ENCODE data around the gene SLC22A17.

The SLC22A17 gene

DNA sequence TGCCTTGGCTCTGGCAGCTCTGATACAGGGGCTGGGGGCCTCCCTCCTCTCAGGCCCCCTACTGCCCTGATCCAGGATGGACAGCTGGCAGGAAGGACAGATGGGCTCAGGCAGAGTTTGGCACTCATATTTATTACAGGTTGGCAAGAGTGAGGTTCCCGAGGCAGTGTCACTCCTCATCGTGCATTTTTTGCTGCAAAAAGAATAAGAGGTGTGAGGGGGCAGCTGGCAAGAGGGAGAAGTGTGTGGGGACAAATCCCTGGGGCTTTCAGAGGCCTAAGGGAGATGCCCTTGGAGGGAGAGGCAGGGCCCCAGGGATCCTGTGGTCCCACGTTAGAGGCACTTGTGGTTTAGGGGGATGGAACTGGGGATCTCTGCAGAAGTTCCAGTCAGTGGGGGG is 29.2 kb upstream of the SLC22A17 start:
- no peak for DNase-seq (ENCODE audit: low spot score)

DNA sequence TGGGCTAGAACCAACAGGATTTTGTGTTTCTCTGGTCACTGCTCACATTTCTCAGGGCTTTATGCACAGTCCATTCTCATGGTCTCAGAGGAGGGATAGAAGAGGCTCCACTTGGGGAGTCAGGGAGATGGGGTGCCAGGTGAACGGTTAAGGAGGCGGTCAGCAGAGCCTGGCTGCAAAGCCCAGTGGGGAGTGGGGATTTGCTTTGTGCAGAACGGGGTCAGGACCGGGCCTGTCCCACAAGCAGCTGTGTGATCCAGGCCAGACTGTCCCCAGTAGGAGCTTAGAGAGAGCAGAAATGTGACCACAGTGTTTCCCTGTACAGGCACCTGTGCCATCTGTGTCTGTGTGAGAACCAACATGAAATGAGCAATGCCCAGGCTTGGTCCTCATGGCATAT is 28.3 kb upstream of the SLC22A17 start:
- DNase-seq (ENCODE audit: low spot score), result no peak

DNA sequence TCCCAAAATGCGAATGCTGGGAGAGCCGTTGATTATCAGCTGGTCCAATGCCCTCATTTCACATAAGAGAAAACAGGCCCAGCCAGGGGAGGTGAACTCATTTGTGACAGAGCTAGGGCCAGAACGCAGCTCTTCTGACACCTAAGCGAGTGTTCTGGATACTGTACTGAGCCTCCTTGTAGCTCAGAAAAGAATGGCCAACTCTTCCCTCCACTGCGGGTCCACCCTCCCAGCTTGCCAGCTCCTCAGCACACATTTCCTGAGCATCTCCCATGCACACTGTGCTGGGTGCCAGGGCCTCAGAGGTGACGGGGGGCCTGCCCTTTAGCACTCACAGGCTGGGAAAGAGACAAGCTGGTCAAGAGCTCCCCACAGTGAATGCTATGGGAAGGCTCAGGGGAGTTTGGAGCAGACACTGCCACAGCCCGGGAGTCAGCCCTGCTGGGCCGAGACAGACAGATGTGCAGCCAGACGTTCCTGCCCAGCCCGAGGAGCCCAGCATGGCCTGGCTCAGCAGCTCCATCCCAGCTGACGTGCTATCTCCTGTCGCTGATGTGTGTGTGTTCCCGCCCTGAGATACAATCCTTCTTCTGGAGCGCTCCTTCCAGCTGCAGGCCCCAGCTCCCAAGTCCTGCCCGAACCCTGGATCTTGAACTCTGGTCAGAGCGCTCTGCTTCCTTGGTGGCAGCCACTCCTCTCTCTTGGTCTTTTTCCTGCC is 27.7 kb upstream of the SLC22A17 start:
- DNase-seq (ENCODE audit: low spot score), result no peak

DNA sequence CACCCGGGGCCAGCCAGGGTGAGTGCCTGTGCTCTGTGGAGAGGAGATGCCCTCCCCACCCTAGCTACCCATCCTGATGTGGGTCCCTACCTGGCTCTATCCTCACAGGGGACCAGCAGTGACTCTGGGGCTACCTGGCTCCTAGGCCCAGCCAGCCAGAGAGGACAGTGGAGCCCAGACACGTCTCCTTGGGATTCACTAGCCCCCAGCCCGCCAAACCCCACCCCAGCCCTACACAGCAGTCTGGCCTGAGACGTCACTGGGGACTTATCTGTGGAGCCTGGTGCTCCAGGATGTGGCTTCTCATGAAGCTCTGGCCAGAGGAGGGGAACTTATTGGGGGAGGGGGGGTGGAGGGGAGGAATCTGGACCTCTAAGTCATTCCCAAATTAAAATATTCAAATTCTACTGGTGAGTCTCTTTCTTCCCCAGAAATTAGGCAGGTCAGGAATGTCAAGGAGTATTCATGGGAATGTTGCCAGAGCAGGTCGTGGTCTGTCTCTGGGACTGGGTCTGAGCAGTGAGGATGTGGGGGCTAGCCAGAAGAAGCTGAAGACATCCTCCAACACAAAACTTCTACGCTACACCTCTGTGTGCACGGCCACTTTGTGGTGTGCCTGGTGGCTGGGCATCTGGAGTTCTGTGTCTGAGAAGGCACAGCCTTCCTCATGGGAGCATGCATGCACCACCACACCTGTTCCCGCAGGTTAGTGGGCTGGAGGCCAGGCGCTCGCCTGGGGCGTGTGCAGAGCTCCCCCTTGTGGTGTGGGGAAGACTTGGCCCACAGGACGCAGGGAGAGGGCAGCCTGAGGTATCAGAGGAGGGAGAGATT is 26.9 kb upstream of the SLC22A17 start:
- peak; percentile 20 for DNase-seq (ENCODE audit: low spot score)

DNA sequence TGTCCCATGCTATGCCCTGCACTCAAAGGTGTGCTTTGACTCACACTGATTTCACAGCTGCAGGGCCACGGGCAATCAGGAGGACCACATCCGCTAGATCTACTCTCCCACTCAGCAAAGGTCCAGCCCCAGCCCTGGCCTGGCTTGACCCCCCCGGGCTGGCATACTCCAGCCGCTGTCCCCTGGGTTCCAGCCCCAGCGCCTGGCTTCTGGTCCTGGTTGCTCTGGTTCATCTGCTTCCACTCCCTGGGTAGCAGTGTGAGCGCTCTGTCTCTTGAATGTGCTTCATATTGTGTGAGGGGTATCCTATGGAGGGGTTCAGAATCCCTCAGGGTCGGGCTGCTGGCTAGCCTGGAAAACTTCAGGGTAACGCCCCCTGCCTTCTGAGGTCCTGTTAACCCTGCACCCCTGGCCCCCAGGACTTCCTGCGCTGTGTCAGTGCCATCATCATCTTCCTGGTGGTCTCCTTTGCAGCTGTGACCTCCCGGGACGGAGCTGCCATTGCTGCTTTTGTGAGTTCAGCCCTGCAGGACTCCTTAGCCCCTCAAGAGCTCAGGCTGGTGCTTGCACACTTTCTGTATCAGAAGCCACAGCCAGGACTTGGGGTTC is 26.0 kb upstream of the SLC22A17 start:
- DNase-seq (ENCODE audit: low spot score), result no peak

DNA sequence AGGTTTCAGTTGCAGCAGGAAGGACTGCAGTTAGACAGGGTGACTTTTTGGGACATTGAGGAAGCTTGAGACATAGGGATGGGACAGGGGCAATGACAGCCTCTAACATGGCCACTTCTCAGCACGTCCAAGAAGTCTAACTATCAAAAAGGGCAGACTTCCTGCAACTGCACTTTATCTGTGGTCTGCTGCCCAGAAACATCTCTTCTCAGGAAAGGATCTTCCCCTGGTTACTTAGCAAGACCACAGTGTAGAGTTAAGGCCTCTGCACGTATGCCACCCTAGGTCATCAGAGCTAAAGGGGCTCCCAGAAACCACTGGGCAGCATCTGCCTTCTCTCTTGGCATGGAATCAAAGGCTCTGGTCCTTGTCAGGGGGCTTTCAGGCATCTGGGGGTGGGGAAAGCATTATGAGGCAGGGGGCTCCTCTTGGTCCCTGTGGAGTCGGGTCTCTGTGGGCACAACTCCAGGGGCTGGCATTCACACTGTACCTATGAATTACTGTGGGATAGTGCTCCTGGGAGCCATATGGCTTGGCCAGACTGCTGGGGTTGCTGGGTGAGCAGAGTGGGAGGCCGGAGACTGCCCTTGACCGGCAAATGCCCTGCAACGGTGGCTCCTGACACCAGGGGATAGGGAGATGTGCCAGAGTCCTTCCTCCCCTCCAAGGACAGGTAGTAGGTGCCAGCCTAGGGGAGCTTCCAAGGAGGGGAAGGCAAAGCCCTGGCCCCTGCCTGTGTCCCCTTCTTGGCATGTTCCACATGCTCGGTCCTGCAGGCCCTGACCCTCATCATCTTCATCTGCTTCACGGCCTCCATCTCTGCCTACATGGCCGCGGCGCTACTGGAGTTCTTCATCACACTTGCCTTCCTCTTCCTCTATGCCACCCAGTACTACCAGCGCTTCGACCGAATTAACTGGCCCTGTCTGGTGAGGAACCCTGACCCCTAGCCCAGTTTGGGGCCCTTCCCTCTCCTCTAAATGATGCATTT is 25.2 kb upstream of the SLC22A17 start:
- DNase-seq (ENCODE audit: low spot score), result no peak

DNA sequence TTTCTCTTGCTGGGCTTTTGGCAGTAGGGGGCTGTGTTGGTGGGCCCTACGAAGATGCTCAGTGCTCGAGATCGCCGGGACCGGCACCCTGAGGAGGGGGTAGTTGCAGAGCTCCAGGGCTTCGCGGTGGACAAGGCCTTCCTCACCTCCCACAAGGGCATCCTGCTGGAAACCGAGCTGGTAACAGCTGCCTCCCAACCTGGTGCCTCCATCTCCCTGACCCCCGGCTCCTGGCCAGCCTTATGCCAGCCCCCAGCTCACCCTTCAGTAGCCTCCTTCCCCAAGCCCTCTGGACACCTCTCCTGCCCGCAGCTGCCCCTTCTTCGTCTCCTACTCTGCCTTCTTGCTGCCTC is 24.5 kb upstream of the SLC22A17 start:
- DNase-seq (ENCODE audit: low spot score), result no peak

DNA sequence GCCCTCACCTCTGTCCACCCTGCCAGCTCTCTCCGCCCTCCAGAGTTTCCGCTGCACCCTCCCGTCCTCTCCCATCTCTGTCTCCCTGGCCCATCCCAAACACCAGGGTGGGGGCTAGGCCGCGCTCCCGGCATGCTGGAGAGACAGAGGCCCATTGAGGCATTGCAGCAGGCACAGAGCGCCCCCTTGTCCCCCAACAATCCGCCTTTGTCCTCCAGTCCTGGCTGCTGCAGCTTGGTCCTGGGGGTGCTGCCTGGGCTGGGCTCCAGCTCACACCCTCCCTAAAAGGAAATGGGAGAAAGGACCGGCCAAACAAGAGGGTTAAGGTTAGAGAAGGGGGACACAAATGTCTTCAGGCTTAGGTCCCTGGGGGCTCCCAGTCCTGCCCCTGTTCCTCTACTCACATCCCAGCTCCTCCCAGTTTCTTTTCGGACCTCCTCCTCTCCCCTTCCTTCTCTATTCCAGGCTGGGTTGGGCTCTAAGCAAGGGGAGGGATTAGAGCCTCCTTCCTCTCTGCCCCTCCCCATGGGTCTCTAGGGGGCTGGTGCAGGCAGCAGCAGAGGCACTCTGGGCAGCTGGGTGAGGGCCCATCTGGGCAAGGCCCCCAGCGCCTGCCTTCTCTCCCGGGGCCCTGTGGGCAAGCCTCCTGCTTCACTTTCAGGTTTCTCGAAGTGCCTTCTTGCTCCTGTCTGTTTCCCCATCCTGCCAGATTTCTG is 24.0 kb upstream of the SLC22A17 start, which contains the start of gene CMTM5:
CMTM5 (plus strand) TSS at position 565 of the 716 bp plus-strand sequence. CDS start 206 bp downstream, outside the sequence.
- DNase-seq (ENCODE audit: low spot score), result no peak

DNA sequence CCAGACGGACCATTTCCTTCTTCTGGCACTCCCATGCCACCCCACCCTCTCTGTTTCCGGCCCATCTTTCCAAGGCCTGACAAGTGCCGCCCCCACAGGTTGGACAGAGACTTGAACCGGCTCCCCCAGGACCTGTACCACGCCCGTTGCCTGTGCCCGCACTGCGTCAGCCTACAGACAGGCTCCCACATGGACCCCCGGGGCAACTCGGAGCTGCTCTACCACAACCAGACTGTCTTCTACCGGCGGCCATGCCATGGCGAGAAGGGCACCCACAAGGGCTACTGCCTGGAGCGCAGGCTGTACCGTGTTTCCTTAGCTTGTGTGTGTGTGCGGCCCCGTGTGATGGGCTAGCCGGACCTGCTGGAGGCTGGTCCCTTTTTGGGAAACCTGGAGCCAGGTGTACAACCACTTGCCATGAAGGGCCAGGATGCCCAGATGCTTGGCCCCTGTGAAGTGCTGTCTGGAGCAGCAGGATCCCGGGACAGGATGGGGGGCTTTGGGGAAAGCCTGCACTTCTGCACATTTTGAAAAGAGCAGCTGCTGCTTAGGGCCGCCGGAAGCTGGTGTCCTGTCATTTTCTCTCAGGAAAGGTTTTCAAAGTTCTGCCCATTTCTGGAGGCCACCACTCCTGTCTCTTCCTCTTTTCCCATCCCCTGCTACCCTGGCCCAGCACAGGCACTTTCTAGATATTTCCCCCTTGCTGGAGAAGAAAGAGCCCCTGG is 23.0 kb upstream of the SLC22A17 start:
- DNase-seq (ENCODE audit: low spot score), result no peak

DNA sequence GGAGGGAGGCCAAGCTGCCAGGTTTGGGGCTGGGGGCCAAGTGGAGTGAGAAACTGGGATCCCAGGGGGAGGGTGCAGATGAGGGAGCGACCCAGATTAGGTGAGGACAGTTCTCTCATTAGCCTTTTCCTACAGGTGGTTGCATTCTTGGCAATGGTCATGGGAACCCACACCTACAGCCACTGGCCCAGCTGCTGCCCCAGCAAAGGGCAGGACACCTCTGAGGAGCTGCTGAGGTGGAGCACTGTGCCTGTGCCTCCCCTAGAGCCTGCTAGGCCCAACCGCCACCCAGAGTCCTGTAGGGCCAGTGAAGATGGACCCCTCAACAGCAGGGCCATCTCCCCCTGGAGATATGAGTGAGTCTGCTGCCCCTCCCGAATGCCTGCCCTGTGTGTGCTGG is 20.4 kb upstream of the SLC22A17 start:
- DNase-seq (ENCODE audit: low spot score), result no peak

DNA sequence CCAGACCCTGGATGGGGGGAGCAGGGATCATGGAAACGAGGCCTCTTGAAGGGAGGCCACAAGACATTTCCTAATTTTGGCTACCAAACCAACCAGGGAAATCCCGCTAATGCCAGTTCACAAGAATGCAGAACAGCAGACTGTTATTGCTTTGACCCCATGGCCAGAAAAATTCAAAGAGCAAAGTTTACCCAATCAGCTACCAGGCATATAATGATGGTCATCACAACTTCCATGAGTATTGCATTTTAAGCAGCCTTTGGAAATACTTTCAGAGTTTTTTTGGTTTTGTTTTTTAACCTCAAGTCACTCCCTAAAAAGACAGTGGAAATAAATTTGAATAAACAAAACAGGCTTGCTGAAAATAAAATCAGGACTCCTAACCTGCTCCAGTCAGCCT is 19.8 kb upstream of the SLC22A17 start, which contains the start of gene IL25:
IL25 (plus strand) TSS at position 301 of the 400 bp plus-strand sequence.
- DNase-seq (ENCODE audit: low spot score), result no peak

DNA sequence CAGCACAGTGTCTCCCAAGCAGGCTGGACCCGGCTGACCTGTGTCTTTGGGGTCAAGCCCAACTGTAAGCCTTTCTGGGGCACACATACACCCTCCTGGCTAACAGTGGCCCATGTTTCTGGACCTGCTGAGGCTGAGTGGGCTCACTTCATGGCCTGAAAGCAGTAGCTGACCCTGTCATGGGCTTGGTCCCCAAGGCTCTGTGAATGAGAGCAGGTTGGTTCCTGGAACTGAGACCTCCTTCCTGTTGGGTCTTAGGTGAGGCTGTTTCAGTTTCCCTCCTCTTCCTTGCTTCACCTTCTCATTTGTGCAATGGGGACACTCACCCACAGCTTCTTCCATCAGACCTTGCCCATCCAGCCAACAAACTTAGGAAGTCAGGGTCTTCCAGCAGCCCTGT is 19.2 kb upstream of the SLC22A17 start:
- DNase-seq (ENCODE audit: low spot score), result no peak

DNA sequence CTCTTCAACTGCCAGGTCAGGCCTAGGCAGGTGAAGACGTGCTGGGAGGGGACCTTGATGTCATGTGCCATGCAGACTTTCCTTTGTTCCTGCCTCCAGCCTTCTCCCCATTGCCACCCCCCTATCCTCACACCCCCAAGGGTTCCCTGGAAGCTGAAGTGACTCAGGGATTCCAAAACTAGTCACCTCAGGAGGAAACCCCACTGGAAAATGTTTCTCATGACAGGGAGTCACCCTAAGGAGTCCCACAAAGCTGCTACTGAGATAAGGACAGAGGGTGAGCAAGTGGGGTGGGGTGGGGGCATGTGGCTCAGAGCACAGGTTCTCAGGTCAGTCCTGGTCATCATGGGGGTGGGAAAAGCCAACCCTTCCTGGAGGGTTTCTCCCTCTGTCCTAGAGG is 17.5 kb upstream of the SLC22A17 start:
- no peak for DNase-seq (ENCODE audit: low spot score)

DNA sequence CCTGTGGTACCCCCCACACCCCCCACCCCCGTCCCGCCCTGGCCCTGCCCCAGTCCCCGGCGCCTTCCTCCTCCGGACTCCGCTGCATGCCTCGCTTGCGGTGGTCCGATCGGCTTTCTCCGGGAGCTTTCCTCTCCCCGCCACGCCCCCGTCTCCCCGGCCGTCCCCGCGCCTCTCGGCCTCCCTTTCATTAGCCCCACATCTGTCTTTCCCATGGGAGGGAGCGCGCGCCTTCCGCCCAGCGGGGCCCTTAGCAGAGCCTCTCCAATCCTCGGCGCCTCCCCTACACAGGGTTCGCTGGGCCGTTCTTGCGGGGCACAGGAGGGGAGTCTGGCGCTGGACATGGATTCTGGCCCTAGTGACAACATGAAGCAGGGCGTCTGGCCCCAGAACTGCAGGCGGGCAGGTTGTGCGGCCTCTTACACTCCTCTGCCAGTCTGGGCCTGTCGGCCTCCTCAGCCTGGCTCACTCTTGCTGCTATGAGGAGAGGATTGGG is 13.8 kb upstream of the SLC22A17 start:
- DNase-seq (ENCODE audit: low spot score), result no peak

DNA sequence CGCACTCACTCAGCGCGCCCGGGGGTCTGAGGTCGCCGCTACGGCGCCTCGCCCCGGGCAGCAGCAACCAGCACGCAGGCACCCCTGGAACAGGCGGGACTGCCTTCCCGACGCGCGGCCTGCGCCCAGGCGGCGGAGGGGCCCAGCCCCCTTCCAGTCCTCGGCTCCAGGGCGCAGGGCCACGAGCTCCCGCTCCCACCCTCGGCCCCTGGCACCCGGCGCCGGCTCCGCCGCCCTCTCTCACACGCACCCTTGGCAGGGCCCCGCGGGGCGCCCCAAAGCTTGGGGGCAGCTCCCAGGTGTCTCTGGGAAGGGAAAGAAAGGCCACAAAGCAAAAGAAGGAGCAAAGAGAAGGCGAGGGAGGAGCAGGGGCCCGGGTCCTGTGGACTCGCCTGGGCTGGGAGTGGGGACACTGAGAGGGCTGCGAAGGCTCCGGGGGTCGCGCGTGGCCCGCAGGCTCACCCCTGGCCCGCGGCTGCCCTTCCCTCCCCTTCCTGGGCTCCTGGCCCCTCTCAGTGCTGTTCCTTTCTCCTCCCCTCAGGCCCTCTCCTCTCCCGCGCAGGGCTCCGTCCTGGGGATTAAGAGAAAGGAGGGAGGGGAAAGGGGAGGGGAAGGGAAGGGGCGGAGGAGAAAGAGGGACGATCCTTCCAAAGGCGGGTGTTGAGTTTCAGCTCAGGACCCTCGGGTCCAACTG is 13.2 kb upstream of the SLC22A17 start:
- DNase-seq (ENCODE audit: low spot score), result no peak

DNA sequence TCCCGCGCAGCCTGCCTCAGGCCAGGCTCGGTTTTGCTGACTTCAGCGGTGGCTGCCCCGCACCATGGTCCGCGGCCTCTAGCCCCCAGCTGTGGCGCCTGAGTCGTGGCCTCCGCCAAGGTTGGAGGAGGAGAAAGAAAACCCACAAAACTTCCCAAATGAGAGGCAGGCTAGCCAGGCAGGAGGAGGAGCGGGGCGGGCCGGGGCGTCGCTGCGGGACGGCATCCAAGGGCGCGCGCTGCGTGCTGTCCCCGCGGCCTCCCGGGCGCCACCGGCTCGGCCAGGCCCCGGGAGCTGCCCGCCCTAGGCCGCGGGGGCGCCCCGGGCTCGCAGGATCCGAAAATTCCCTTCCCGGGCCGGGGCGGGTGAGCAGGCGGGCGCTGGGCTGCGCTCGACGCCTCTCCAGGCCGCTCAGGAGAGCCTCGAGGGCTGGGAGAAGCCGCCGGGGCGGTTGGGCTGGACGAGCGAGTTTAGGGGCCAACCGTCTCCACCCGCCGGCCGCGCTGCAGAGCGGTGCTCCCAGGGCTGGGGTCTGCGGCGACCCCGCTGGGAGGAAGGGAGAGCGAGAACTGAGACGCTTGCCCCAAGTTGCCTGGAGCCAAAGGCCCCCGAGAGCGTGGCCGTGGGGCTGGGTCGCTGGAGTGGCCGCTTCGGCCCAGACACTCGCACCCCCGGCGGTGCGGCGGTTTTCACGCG is 12.5 kb upstream of the SLC22A17 start, which contains the start of gene EFS:
EFS (minus strand) TSS at position 137 of the 696 bp plus-strand sequence. CDS start 147 bp downstream, outside the sequence.
- no peak for DNase-seq (ENCODE audit: low spot score)

DNA sequence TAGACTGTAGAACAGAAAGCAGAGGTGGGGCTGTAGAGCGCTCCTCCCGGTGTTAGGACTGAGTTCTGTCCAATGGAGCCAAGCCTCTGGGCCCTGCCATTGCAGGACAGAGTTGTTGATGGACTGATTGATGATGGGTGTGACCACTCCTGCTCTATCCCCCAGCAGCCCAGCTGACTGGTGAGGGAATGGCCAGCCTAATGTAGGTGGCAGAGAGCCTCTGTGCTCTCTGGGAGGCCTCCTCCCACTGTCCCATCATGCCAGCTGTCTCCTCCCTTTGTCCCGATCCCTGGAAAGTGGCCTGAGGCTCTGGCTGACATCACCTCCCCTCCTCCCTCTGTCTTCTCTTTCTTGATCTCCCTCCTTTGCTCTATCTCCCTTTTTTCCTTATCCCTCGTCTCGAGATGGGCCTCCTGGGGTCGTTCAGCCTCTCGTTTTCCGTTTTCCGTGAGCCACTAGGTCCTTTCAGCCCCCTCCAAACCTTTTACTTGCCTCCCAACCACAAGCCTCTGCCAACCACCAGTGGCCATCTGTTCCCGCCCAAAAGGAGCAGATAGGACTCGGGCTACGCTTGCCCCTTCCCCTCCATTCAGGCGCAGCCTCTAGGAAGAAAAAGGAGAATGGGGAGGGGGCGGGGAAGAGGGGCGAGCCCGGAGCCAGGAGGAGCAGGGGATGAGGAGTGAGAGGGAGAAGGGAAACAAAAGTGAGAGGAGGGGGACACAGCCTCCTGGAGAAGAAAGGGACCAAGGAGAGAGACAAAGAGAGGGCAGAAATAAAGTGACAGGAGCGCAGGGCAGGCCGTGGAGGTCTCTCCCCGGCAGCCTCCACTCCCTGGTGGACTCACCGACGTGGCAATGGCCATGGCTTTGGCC is 11.7 kb upstream of the SLC22A17 start:
- DNase-seq (ENCODE audit: low spot score), result no peak

DNA sequence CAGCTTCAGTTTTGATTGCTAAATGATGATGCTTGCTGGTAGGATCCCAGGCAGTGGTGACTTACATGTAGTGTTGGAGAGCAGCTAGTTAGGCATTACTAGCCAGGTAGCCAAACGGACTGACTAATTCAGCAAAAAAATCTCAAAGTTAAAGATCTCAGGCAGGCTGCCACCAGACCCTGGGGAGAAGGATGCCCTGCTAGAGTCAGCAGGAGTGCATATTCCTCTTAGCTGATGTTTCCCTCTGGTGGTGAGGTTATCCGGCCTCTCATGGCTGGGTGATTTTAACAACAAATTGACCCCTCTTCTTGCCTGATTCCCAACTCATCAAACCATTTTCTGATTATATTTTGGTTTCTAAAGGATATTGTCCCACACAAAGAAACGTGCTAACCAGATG is 9.5 kb upstream of the SLC22A17 start:
- no peak for DNase-seq (ENCODE audit: low spot score)
